IMR-90 (cell line): ENCODE data around the gene RSAD1. TPM values are rescaled to one million over a fixed set of nuclear protein-coding genes. Genes with fewer than 3 reads are reported as not detected.

Experiments used
- ATAC-seq: fragments of 200-7000 bp; cut with Tn5 transposase; 2 replicates; pipeline ENCODE4 v1.9.1; 2020; ENCODE audit warnings: low read depth, mild to moderate bottlenecking, moderate library complexity
- BruUV-seq: library from RNA; stranded (reverse); fragments of 400-500 nt; replicated peaks from 2 replicates; lab custom pipeline; 2021; lab: Mats Ljungman, UMichigan
- CTCF ChIA-PET: fragments of 300-600 bp; formaldehyde crosslinking; extraction: SDS; loops from one replicate; lab custom pipeline; 2021; ENCODE audit warnings: antibody characterized with exemption; lab: Yijun Ruan, JAX
- POLR2A ChIA-PET: fragments of 300-600 bp; sonication (Branson Sonifier 250); formaldehyde crosslinking; loops from one replicate; lab custom pipeline; 2022; ENCODE audit warnings: antibody characterized with exemption; ENCODE audit not compliant: unreplicated experiment; lab: Charles Lee
- DNase-seq: peaks from one replicate; pipeline ENCODE4 v3.0.0; 2013
- H2AFZ ChIP-seq: replicated peaks from 2 replicates; pipeline ENCODE3; 2013; ENCODE audit warnings: low read length, mild to moderate bottlenecking; ENCODE audit not compliant: poor library complexity
- H2AK5ac ChIP-seq: 2 replicates; pipeline ENCODE4 v1.6.1; 2013; ENCODE audit warnings: low read depth, low read length, inconsistent platforms
- H2AK9ac ChIP-seq: replicated peaks from 2 replicates; pipeline ENCODE3; 2013; ENCODE audit warnings: mild to moderate bottlenecking, low read depth, low read length, moderate library complexity; ENCODE audit not compliant: poor library complexity
- H2BK120ac ChIP-seq: 2 replicates; pipeline ENCODE4 v1.6.1; 2013; ENCODE audit warnings: low read depth, low read length, inconsistent platforms
- H2BK15ac ChIP-seq: 3 replicates; pipeline ENCODE4 v1.6.1; 2013; ENCODE audit warnings: low read depth, low read length, inconsistent platforms
- H2BK20ac ChIP-seq: 2 replicates; pipeline ENCODE4 v1.6.1; 2013; ENCODE audit warnings: low read depth, mild to moderate bottlenecking, inconsistent platforms, low read length, moderate library complexity
- H2BK5ac ChIP-seq: 2 replicates; pipeline ENCODE4 v1.6.1; 2013; ENCODE audit warnings: mild to moderate bottlenecking, low read depth, low read length, inconsistent platforms; ENCODE audit not compliant: poor library complexity, severe bottlenecking
- H3K14ac ChIP-seq: replicated peaks from 2 replicates; pipeline ENCODE4 v1.6.1; 2013; ENCODE audit warnings: low read depth, low read length, inconsistent platforms
- H3K18ac ChIP-seq: 2 replicates; pipeline ENCODE4 v1.6.1; 2013; ENCODE audit warnings: low read depth, low read length, control low read depth
- H3K23ac ChIP-seq: 2 replicates; pipeline ENCODE4 v1.6.1; 2013; ENCODE audit warnings: low read depth, low read length, inconsistent platforms
- H3K27ac ChIP-seq: 2 replicates; pipeline ENCODE4 v1.5.1; 2013; ENCODE audit warnings: mild to moderate bottlenecking, control low read depth, low read length; ENCODE audit not compliant: insufficient read depth
- H3K27me3 ChIP-seq: 2 replicates; pipeline ENCODE4 v1.6.1; 2013; ENCODE audit warnings: low read length; ENCODE audit not compliant: control insufficient read depth, insufficient read depth
- H3K36me3 ChIP-seq: 2 replicates; pipeline ENCODE4 v1.6.1; 2013; ENCODE audit warnings: low read length, mixed read lengths; ENCODE audit not compliant: control insufficient read depth, insufficient read depth
- H3K4ac ChIP-seq: 2 replicates; pipeline ENCODE4 v1.6.1; 2013; ENCODE audit warnings: low read depth, low read length, inconsistent platforms
- H3K4me1 ChIP-seq: 2 replicates; pipeline ENCODE4 v1.6.1; 2013; ENCODE audit warnings: low read length, mixed read lengths; ENCODE audit not compliant: control insufficient read depth, insufficient read depth
- H3K4me2 ChIP-seq: 2 replicates; pipeline ENCODE4 v1.6.1; 2013; ENCODE audit warnings: low read depth, mild to moderate bottlenecking, control low read depth, low read length, moderate library complexity
- H3K4me3 ChIP-seq: 2 replicates; pipeline ENCODE4 v1.5.1; 2013; ENCODE audit warnings: low read depth, mild to moderate bottlenecking, control low read depth, low read length, moderate library complexity; ENCODE audit not compliant: insufficient read depth
- H3K56ac ChIP-seq: 2 replicates; pipeline ENCODE4 v1.6.1; 2013; ENCODE audit warnings: low read length, inconsistent platforms; ENCODE audit not compliant: insufficient read depth; ENCODE audit errors: extremely low read depth
- H3K79me1 ChIP-seq, 2 experiments: 2 replicates each; pipeline ENCODE4 v1.6.1; 2013; ENCODE audit warnings: low read length in 2 of 2, inconsistent platforms in 1 of 2, low read depth in 1 of 2
- H3K9ac ChIP-seq: 2 replicates; pipeline ENCODE4 v1.6.1; 2013; ENCODE audit warnings: low read depth, low read length, control low read depth
- H3K9me1 ChIP-seq: 2 replicates; pipeline ENCODE4 v1.6.1; 2013; ENCODE audit warnings: low read length, inconsistent platforms; ENCODE audit not compliant: insufficient read depth
- H3K9me3 ChIP-seq: 2 replicates; pipeline ENCODE4 v1.6.1; 2013; ENCODE audit warnings: low read length; ENCODE audit not compliant: control insufficient read depth, insufficient read depth
- H4K20me1 ChIP-seq: 2 replicates; pipeline ENCODE4 v1.6.1; 2013; ENCODE audit warnings: low read length, inconsistent platforms; ENCODE audit not compliant: insufficient read depth
- H4K5ac ChIP-seq: 2 replicates; pipeline ENCODE4 v1.6.1; 2013; ENCODE audit warnings: mild to moderate bottlenecking, low read depth, low read length, control low read depth
- H4K8ac ChIP-seq, 2 experiments: 2 replicates each; pipeline ENCODE4 v1.6.1; 2013; ENCODE audit warnings: low read depth in 2 of 2, low read length in 2 of 2, control low read depth in 1 of 2, inconsistent platforms in 1 of 2
- H4K91ac ChIP-seq: 2 replicates; pipeline ENCODE4 v1.6.1; 2013; ENCODE audit warnings: low read depth, low read length, inconsistent platforms; ENCODE audit not compliant: insufficient read depth
- BHLHE40 ChIP-seq: fragments of 150-350 bp; IDR thresholded peaks from 2 replicates; pipeline ENCODE4 v1.6.1; 2016; ENCODE audit warnings: mild to moderate bottlenecking, low read depth, low read length
- CEBPB ChIP-seq: IDR thresholded peaks from 2 replicates; pipeline ENCODE4 v1.6.1; 2012; ENCODE audit warnings: low read depth, low read length, improper control_type of control experiment
- CHD1 ChIP-seq: IDR thresholded peaks from 2 replicates; pipeline ENCODE4 v1.6.1; 2012; ENCODE audit warnings: low read depth, low read length, improper control_type of control experiment
- FOS ChIP-seq: fragments of 150-350 bp; IDR thresholded peaks from 2 replicates; pipeline ENCODE4 v1.6.1; 2016; ENCODE audit warnings: low read depth, low read length
- MAFK ChIP-seq: IDR thresholded peaks from 2 replicates; pipeline ENCODE4 v1.6.1; 2012; ENCODE audit warnings: low read depth, low read length, improper control_type of control experiment
- MAZ ChIP-seq: IDR thresholded peaks from 2 replicates; pipeline ENCODE4 v1.6.1; 2012; ENCODE audit warnings: low read depth, mild to moderate bottlenecking, low read length, improper control_type of control experiment, moderate library complexity, borderline replicate concordance
- MXI1 ChIP-seq: IDR thresholded peaks from 2 replicates; pipeline ENCODE4 v1.6.1; 2012; ENCODE audit warnings: low read depth, mild to moderate bottlenecking, low read length, moderate library complexity, borderline replicate concordance
- NFE2L2 ChIP-seq: fragments of 150-350 bp; IDR thresholded peaks from 2 replicates; pipeline ENCODE4 v1.6.1; 2016; ENCODE audit warnings: low read depth, mild to moderate bottlenecking, low read length
- POLR2A ChIP-seq: IDR thresholded peaks from 2 replicates; pipeline ENCODE4 v1.6.1; 2012; ENCODE audit warnings: mild to moderate bottlenecking, low read depth, low read length
- RAD21 ChIP-seq: IDR thresholded peaks from 2 replicates; pipeline ENCODE4 v1.6.1; 2012; ENCODE audit warnings: low read length, improper control_type of control experiment
- SMC3 ChIP-seq: fragments of 150-350 bp; IDR thresholded peaks from 2 replicates; pipeline ENCODE4 v1.6.1; 2016; ENCODE audit warnings: low read depth, mild to moderate bottlenecking, antibody characterized with exemption, low read length, moderate library complexity
- WGBS, 2 experiments: methylation state at CpG; one replicate each; pipeline versions ENCODE4 v1.1.5 to v1.1.7; 2013; ENCODE audit warnings: missing lambda C conversion rate in 2 of 2; ENCODE audit not compliant: insufficient read length in 1 of 2; ENCODE audit errors: extremely low coverage in 2 of 2; 5-methylcytosine and 5-hydroxymethylcytosine counted together
- dilution Hi-C: fragments of 300-500 bp; cut with HindIII; formaldehyde crosslinking; loops from one replicate; pipeline ENCODE4 v1.14.3; 2018; ENCODE audit warnings: low sequenced_read_pairs; ENCODE audit not compliant: unreplicated experiment
- in situ Hi-C: fragments of 300-500 bp; cut with MboI; formaldehyde crosslinking; loops from 3 replicates; pipeline ENCODE4 v1.14.3; 2019; ENCODE audit warnings: low sequenced_read_pairs, inconsistent platforms, mixed read lengths
- intact Hi-C: fragments of 100-400 bp; cut with micrococcal nuclease; formaldehyde crosslinking; loops from 2 replicates; pipeline ENCODE4 v1.10.0; 2022
- polyA plus RNA-seq, 3 experiments: library from polyadenylated mRNA; depleted of rRNA; stranded (reverse); fragments of >200 nt; gene quantifications; 2 replicates each; pipeline ENCODE4 v1.2.3, GENCODE V29; 2012; ENCODE audit warnings: low replicate concordance in 1 of 3
- total RNA-seq: library from RNA; depleted of rRNA; stranded (reverse); fragments of >200 nt; gene quantifications from 2 replicates; pipeline ENCODE4 v1.2.3, GENCODE V29; 2012
- TF ChIP-seq, protein P1 (sequence below): fragments of 150-350 bp; IDR thresholded peaks from 2 replicates; pipeline ENCODE4 v1.6.1; 2016; ENCODE audit warnings: low read depth, mild to moderate bottlenecking, low read length, moderate library complexity, borderline replicate concordance

Gene RSAD1
- total and polyA plus RNA-seq, 2 of the 4 experiments (the other 2 are of a cell fraction), result 10.8 to 19.2 TPM

DNA sequence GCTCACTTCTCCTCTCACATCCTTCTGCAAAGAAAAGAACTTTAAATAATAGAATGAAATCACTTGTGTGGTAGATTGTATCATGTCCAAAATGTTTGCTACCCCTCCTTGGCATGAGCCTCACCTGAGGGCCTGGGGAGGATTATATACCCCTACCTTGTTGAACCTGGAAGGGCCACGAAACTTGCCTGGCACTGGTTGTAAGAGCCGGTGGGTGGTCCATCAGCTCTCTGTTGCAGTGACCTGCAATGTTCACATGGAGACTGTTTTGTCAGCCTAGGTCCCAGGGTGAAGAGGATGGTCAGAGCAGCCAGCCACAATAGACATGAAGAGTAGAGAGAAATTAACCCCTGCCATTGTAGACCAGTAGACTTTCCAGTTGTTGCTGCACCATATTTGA, 10.2 kb downstream of the RSAD1 start:
- Histone ChIP-seq H3K4me2 (no peak overlapping the region), H4K20me1 (no peaks in the 10 kb centered on the region), H4K5ac (no peak overlapping the region), H3K9me3 (no peaks in the 10 kb centered on the region), H3K56ac (no peak overlapping the region), H3K4ac (no peak overlapping the region), H3K27ac (no peak overlapping the region), H3K4me1 (no peaks in the 10 kb centered on the region), H3K9me1 (no peaks in the 10 kb centered on the region), H3K79me1 (no peaks in the 10 kb centered on the region), H2AK9ac (no peak overlapping the region), H2BK20ac (no peak overlapping the region), H3K14ac (no peak overlapping the region), H2AK5ac (no peak overlapping the region), H3K9ac (no peak overlapping the region), H3K4me3 (no peak overlapping the region), H2BK5ac (no peak overlapping the region), H4K91ac (no peak overlapping the region), H3K18ac (no peak overlapping the region), H3K27me3 (no peaks in the 10 kb centered on the region; the same call in 1 of the 2 replicates), H2BK15ac (no peak overlapping the region), H4K8ac (no peak overlapping the region), H3K23ac (no peak overlapping the region), H2BK120ac (no peak overlapping the region), H3K36me3 (peaks cover 14% of the 10 kb centered on the region), H2AFZ (no peak overlapping the region)
- ChIA-PET CTCF (no interaction called here), POLR2A (no interaction called here)
- in situ Hi-C loops, result loop anchor here (10.0 kb wide), 1 partner anchor 206 kb away; no protein-coding TSS in a partner anchor
- no peak for ATAC-seq
- WGBS, 2 experiments, result 80% methylated on average over 2 of the region's 2 CpGs; no CpG with 5 or more reads in 1 of the 2 experiments
- intact Hi-C loops, result no loop called here
- dilution Hi-C loops, result no loop called here
- no peak for TF ChIP-seq BHLHE40
- TF ChIP-seq, protein P1, sequence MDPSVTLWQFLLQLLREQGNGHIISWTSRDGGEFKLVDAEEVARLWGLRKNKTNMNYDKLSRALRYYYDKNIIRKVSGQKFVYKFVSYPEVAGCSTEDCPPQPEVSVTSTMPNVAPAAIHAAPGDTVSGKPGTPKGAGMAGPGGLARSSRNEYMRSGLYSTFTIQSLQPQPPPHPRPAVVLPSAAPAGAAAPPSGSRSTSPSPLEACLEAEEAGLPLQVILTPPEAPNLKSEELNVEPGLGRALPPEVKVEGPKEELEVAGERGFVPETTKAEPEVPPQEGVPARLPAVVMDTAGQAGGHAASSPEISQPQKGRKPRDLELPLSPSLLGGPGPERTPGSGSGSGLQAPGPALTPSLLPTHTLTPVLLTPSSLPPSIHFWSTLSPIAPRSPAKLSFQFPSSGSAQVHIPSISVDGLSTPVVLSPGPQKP, result no peak
- TF ChIP-seq SMC3, result no peak
- no peak for TF ChIP-seq MAZ
- TF ChIP-seq MXI1, result no peak
- no peak for TF ChIP-seq MAFK
- no peak for TF ChIP-seq CHD1
- TF ChIP-seq POLR2A, result no peak
- TF ChIP-seq FOS, result no peak
- TF ChIP-seq NFE2L2, result no peak
- no peak for TF ChIP-seq RAD21
- TF ChIP-seq CEBPB, result no peak
- DNase-seq, result no peak
- BruUV-seq, result no TSS peak
